ENCODE data around the gene SMYD5.

Gene SMYD5

GRCh38 chr2:73215254-73215653, 1.2 kb downstream of the SMYD5 start:
- no peak for DNase-seq (ENCODE audit: extremely low spot score)
- TF ChIP-seq, protein P1, sequence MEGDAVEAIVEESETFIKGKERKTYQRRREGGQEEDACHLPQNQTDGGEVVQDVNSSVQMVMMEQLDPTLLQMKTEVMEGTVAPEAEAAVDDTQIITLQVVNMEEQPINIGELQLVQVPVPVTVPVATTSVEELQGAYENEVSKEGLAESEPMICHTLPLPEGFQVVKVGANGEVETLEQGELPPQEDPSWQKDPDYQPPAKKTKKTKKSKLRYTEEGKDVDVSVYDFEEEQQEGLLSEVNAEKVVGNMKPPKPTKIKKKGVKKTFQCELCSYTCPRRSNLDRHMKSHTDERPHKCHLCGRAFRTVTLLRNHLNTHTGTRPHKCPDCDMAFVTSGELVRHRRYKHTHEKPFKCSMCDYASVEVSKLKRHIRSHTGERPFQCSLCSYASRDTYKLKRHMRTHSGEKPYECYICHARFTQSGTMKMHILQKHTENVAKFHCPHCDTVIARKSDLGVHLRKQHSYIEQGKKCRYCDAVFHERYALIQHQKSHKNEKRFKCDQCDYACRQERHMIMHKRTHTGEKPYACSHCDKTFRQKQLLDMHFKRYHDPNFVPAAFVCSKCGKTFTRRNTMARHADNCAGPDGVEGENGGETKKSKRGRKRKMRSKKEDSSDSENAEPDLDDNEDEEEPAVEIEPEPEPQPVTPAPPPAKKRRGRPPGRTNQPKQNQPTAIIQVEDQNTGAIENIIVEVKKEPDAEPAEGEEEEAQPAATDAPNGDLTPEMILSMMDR (IDR thresholded peaks at IDR 0.05; ENCODE audit: control extremely low read depth, extremely low read depth, low read depth, missing control alignments): no peak
- ChIA-PET POLR2A (no interaction called here), CTCF (interaction anchor here (1.0 to 1.7 kb wide), 2 partner anchors 23 to 38 kb away, joined by 3 to 8 read pairs; no protein-coding TSS in a partner anchor)

DNA sequence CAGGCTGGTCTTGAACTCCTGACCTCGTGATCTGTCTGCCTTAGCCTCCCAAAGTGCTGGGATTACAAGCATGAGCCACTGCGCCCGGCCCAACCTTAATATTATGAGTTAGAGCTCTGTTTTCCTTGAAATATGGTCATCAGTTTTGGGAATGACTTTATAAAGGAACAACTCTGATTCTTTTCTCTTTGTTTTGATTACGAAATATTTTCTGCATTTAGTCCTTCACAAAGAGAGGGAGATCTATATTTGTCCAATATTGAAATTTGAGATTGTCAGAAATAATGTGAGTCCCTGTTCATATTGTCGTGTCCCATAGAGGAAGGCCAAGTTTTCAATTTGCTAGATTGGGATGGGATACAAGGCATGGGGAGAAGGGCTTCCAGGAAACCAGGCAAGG, 3.1 kb downstream of the SMYD5 start:
- TF ChIP-seq, protein P1 (IDR thresholded peaks at IDR 0.05; ENCODE audit: control extremely low read depth, extremely low read depth, low read depth, missing control alignments): no peak
- CTCF ChIA-PET: interaction anchor here (1.2 to 5.6 kb wide), 3 partner anchors 12 to 40 kb away, joined by 3 to 31 read pairs (median 5); partner anchors contain the start of gene PRADC1
- POLR2A ChIA-PET: interaction anchor here (2.0 kb wide), 1 partner anchor 16 kb away, joined by 6 read pairs; the partner anchor contains the start of genes CCT7 and PRADC1

GRCh38 chr2:73217826-73218225, 3.8 kb downstream of the SMYD5 start:
- ChIA-PET POLR2A (interaction anchor here (2.0 kb wide), 1 partner anchor 16 kb away, joined by 6 read pairs; the partner anchor contains the start of genes CCT7 and PRADC1), CTCF (interaction anchor here (0.7 to 5.6 kb wide), 6 partner anchors 11 to 132 kb away, joined by 3 to 31 read pairs (median 4); partner anchors contain the start of gene PRADC1)
- no peak for DNase-seq (ENCODE audit: extremely low spot score)
- TF ChIP-seq, protein P1 (IDR thresholded peaks at IDR 0.05; ENCODE audit: control extremely low read depth, extremely low read depth, low read depth, missing control alignments): no peak

More for the DNA sequence above, 3.1 kb downstream of the SMYD5 start:
- no peak for DNase-seq (ENCODE audit: extremely low spot score)

- no peak for DNase-seq (ENCODE audit: extremely low spot score)
- ChIA-PET CTCF (interaction anchor here (0.7 to 5.6 kb wide), 6 partner anchors 10 to 133 kb away, joined by 3 to 31 read pairs (median 4); partner anchors contain the start of gene PRADC1), POLR2A (interaction anchor here (2.0 kb wide), 1 partner anchor 15 kb away, joined by 6 read pairs; the partner anchor contains the start of genes CCT7 and PRADC1)
- TF ChIP-seq, protein P1 (IDR thresholded peaks at IDR 0.05; ENCODE audit: control extremely low read depth, extremely low read depth, low read depth, missing control alignments): no peak
These were observed 4.3 kb downstream of the SMYD5 start for GRCh38 chr2:73218298-73218697.

GRCh38 chr2:73223821-73224220, 9.8 kb downstream of the SMYD5 start:
- POLR2A ChIA-PET: interaction anchor here (0.6 to 2.9 kb wide), 2 partner anchors 10 to 1711 kb away, joined by 6 to 18 read pairs; partner anchors contain the start of genes CCT7 and PRADC1
- TF ChIP-seq, protein P1 (IDR thresholded peaks at IDR 0.05; ENCODE audit: control extremely low read depth, extremely low read depth, low read depth, missing control alignments): no peak
- CTCF ChIA-PET: interaction anchor here (0.7 to 4.0 kb wide), 2 partner anchors 11 to 46 kb away, joined by 3 to 25 read pairs; no protein-coding TSS in a partner anchor
- no peak for DNase-seq (ENCODE audit: extremely low spot score)

GRCh38 chr2:73225513-73226360, 11.7 kb downstream of the SMYD5 start:
- DNase-seq (ENCODE audit: extremely low spot score): no peak
- CTCF ChIA-PET: interaction anchor here (1.1 to 4.0 kb wide), 2 partner anchors 13 to 18 kb away, joined by 3 to 25 read pairs; no protein-coding TSS in a partner anchor
- POLR2A ChIA-PET: interaction anchor here (2.9 kb wide), 1 partner anchor 9 kb away, joined by 18 read pairs; the partner anchor contains the start of genes CCT7 and PRADC1
- TF ChIP-seq, protein P1 (IDR thresholded peaks at IDR 0.05; ENCODE audit: control extremely low read depth, extremely low read depth, low read depth, missing control alignments): no peak

Data from GM10248 (cell line).